Stomach (tissue), 4 donors: ENCODE measurements around the gene OSTN.

Source experiments
- CTCF ChIP-seq, 7 experiments: fragments of 450-650 bp in 4 of 7; fragments of 200-600 bp in 3 of 7; sonication (generic) in 3 of 7; IDR thresholded peaks; one replicate each; pipeline ENCODE4 v1.5.1; 2016 to 2019; ENCODE audit warnings: antibody characterized with exemption in 7 of 7, control low read depth in 2 of 7, mild to moderate bottlenecking in 1 of 7
- POLR2AphosphoS5 ChIP-seq, 3 donors: sonication (generic); formaldehyde crosslinking; IDR thresholded peaks; one replicate each; pipeline ENCODE4 v1.6.1; 2016; ENCODE audit warnings: antibody characterized with exemption in 3 of 3

GRCh38 chr3:191175102-191175501 lies 23.9 kb upstream of the OSTN start:
- TF ChIP-seq CTCF (IDR thresholded peaks at IDR 0.05) (no peak), POLR2AphosphoS5 (IDR thresholded peaks at IDR 0.05) (no peak)
